Heart right ventricle (tissue), 16 donors: ENCODE measurements around the gene MTX1. TPM values are rescaled to one million over a fixed set of nuclear protein-coding genes. Genes with fewer than 3 reads are reported as not detected.
"Not testable (repeated sequence)": the region's sequence is repeated elsewhere in the genome, so short reads cannot be mapped to it uniquely, and the experiment has no call there.

Experiments
- ATAC-seq, 8 donors: fragments of 200-7000 bp; cut with Tn5 transposase; one replicate each; pipeline ENCODE4 v1.9.1; 2020; ENCODE audit warnings: mild to moderate bottlenecking in 8 of 8, moderate library complexity in 8 of 8, moderate number of reproducible peaks in 1 of 8
- DNase-seq, 2 donors: peaks; one replicate each; pipeline ENCODE4 v3.0.0-alpha.2; 2020
- H3K27ac ChIP-seq, 10 donors: fragments of 200-600 bp; sonication (generic) in 2 of 10; one replicate each; pipeline versions ENCODE4 v1.5.0 to v1.8.0; 2020 to 2022; ENCODE audit warnings: mild to moderate bottlenecking in 3 of 10
- H3K27me3 ChIP-seq, 7 donors: fragments of 200-600 bp; one replicate each; pipeline ENCODE4 v1.8.0; 2021 to 2022; ENCODE audit warnings: mild to moderate bottlenecking in 2 of 7
- H3K36me3 ChIP-seq, 9 donors: fragments of 200-600 bp; sonication (generic) in 1 of 9; one replicate each; pipeline versions ENCODE4 v1.5.0 to v1.8.0; 2020 to 2022; ENCODE audit warnings: mild to moderate bottlenecking in 2 of 9
- H3K4me1 ChIP-seq, 9 donors: fragments of 200-600 bp; sonication (generic) in 1 of 9; one replicate each; pipeline versions ENCODE4 v1.5.0 to v1.8.0; 2020 to 2022; ENCODE audit warnings: mild to moderate bottlenecking in 4 of 9
- H3K4me3 ChIP-seq, 10 donors: fragments of 200-600 bp; sonication (generic) in 2 of 10; one replicate each; pipeline versions ENCODE4 v1.5.0 to v1.8.0; 2020 to 2022; ENCODE audit warnings: mild to moderate bottlenecking in 7 of 10, moderate library complexity in 2 of 10
- H3K9me3 ChIP-seq, 11 donors: fragments of 200-600 bp in 10 of 11; sonication (generic) in 2 of 11; one replicate each; pipeline versions ENCODE4 v1.5.0 to v1.8.0; 2013 to 2022; ENCODE audit warnings: mild to moderate bottlenecking in 2 of 11, control low read depth in 1 of 11, moderate library complexity in 1 of 11
- WGBS, 2 donors: extraction: QIAGEN DNeasy Blood & Tissue Kit; methylation state at CpG; one replicate each; pipeline ENCODE4 v1.1.7; 2013; ENCODE audit warnings: inconsistent platforms in 1 of 2; 5-methylcytosine and 5-hydroxymethylcytosine counted together
- intact Hi-C, 10 donors: fragments of 100-400 bp; cut with DNase I; formaldehyde crosslinking; loops; one replicate each; pipeline versions ENCODE4 v1.11.1 to v1.14.2; 2022
- polyA plus RNA-seq, 2 donors: library from polyadenylated mRNA; stranded (reverse); fragments of 200-250 nt; gene quantifications; one replicate each; pipeline ENCODE4 v1.2.3, GENCODE V29; 2013
- total RNA-seq, 10 donors: library from RNA; stranded (reverse); fragmentation: NEBNext Ultra II Directional in 3 of 10; extraction: Animal tissue kit (Norgen Biotek cat#: 25700) in 3 of 10; gene quantifications; one replicate each; pipeline versions ENCODE4 v1.2.1 to v1.2.4, GENCODE V29; 2021 to 2023
- TF ChIP-seq, protein P1 (sequence below), 9 donors: fragments of 200-600 bp; sonication (generic) in 2 of 9; IDR thresholded peaks; one replicate each; pipeline versions ENCODE4 v1.5.0 to v1.8.0; 2021 to 2022; ENCODE audit warnings: antibody characterized with exemption in 9 of 9, mild to moderate bottlenecking in 5 of 9, moderate library complexity in 1 of 9
- donor health status: Arrhythmogenic right ventricular cardiomyopathy.
- donor health status: ischemic (EF 13 %, LVEDD 7.1; RV severe dilation, severe dysfunction).
- donor health status: healthy with polysubstance abuse.
- donor health status: DM: no; HTN: yes; CAD: no.
- donor health status: DM: no; HTN: no; CAD: no.
- donor health status: ischemic (EF 25% LVEDD 6.9; RV normal size, moderate dysfunction).
- donor health status: ischemic (EF 25% LVEDD 5.7; RV mildly dilated, moderate dysfunction).
- donor health status: healthy.
- donor health status: DM: yes; HTN: yes; CAD: no.
- donor health status: Ischemic cardiomyopathy.
- donor health status: ischemic (EF 35%, LVEDD 5.7; RV mildly dilated, moderate dysfunction).
- donor health status: nonischemic (EF 11% LVEDD 7.7; RV severe dilation, severe dysfunction).
- donor health status: DM: yes; HTN: yes; CAD: no.
- donor health status: PGD.
- donor health status: ischemic (EF 29% LVEDD 5.4; RV normal size, mild dysfunction).
- donor health status: nonischemic (EF 23%, LVEDD 6.1; RV moderate dilation, normal function).

Gene MTX1
- total and polyA plus RNA-seq, 12 donors, result 13.1 to 49.7 (median 18.0) TPM

DNA sequence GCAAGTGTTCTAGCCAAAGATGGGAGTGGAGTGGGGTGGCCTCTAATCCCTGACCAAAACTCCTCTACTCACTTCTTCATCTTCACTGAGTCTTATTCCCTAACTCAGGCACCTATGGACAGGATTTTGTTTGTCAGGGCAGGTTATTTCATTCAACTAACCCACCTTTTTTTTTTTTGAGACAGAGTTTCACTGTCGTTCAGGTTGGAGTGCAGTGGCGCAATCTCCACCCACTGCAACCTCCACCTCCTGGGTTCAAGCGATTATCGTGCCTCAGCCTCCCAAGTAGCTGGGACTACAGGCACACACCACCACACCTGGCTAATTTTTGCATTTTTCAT is 40.4 kb upstream of the MTX1 start:
- intact Hi-C loops, result loop anchor here in 4 of 10 donors (1.0 to 5.0 kb wide), 2 partner anchors 41 to 77 kb away; partner anchors contain the start of gene EFNA1 (in 3 of the 4)
- peak overlapping the region in 2 of 10 donors; percentile 83 to 90 for H3K27ac ChIP-seq
- ATAC-seq, H3K9me3 ChIP-seq, H3K4me3 ChIP-seq, DNase-seq: not testable (repeated sequence)
- WGBS, 2 donors, result 42 to 51% methylated on average over 4 of the region's 4 CpGs
- peaks cover 11 to 46% (median 35%) of the 10 kb centered on the region in 9 donors for H3K4me1 ChIP-seq
- TF ChIP-seq, protein P1, sequence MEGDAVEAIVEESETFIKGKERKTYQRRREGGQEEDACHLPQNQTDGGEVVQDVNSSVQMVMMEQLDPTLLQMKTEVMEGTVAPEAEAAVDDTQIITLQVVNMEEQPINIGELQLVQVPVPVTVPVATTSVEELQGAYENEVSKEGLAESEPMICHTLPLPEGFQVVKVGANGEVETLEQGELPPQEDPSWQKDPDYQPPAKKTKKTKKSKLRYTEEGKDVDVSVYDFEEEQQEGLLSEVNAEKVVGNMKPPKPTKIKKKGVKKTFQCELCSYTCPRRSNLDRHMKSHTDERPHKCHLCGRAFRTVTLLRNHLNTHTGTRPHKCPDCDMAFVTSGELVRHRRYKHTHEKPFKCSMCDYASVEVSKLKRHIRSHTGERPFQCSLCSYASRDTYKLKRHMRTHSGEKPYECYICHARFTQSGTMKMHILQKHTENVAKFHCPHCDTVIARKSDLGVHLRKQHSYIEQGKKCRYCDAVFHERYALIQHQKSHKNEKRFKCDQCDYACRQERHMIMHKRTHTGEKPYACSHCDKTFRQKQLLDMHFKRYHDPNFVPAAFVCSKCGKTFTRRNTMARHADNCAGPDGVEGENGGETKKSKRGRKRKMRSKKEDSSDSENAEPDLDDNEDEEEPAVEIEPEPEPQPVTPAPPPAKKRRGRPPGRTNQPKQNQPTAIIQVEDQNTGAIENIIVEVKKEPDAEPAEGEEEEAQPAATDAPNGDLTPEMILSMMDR (IDR thresholded peaks at IDR 0.05), result peak in 2 of 9 donors; percentile 2 to 5
- H3K27me3 ChIP-seq, result peaks cover 0 to 15% (median 0%) of the 10 kb centered on the region in 7 donors
- H3K36me3 ChIP-seq, result peaks cover 0 to 35% (median 12%) of the 10 kb centered on the region in 9 donors

DNA sequence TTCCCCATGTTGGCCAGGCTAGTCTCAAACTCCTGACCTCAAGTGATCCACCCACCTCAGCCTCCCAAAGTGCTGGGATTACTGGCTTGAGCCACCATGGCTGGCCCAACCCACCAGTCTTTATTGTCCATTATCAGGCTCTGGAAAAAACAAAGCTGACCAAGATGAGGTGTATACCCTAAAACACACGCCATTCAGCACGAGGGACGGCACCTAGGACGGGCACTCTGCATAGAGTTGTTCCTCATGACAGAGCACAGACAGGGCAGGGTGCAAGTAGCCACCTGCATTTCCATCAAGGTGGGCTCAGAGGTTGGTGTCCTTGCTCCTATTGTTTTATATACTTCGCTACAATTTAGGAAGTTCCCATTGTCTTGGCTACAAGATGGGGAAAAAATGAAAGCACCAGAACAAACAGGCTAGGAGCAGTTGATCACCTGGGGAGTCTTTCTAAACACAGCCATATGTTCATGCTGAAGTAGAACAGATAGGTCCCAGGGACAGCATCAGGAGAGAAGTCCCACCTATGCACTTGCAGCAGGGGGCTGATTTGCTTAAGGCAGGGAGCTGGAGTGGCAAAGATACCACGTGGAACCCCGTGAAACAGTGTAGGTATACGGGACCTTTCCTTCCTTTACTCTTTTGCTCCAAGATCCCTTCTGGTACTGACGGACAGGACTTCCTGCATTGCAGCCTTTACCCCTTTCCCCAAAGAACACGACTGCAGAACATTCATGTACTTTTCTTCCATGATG is 39.9 kb upstream of the MTX1 start:
- peaks cover 11 to 50% (median 40%) of the 10 kb centered on the region in 9 donors for H3K4me1 ChIP-seq

DNA sequence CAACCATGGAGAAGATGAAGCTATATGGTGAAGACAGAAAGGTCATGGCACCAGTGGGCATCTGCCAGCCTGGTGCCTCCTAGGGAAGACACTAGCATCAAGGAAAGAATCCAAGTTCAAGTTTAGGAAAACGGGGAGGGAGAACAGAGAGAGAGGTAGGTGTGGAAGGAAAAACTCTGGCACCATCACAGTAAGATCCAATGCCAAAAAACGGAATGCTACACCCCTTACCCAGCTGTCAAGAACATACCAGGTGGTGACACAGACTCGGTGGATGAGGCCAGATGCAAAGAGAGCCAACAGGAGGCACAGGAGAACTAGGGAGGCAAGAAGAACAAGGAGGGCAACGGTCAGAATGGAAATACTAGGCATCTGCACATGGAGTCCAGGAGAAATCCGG is 39.0 kb upstream of the MTX1 start:
- Histone ChIP-seq H3K36me3 (peaks cover 0 to 35% (median 12%) of the 10 kb centered on the region in 9 donors), H3K27me3 (peaks cover 7 to 21% (median 9%) of the 10 kb centered on the region in 7 donors), H3K4me3 (no peak overlapping the region), H3K27ac (no peak overlapping the region), H3K9me3 (peaks cover 0 to 6% (median 0%) of the 10 kb centered on the region in 11 donors), H3K4me1 (peaks cover 13 to 59% (median 49%) of the 10 kb centered on the region in 9 donors)
- TF ChIP-seq, protein P1 (IDR thresholded peaks at IDR 0.05), result no peak
- intact Hi-C loops, result loop anchor here in 3 of 10 donors (5.0 kb wide), 1 partner anchor 42 kb away; the partner anchor contains the start of gene EFNA1 (in 3 of the 3)
- DNase-seq (no peak), ATAC-seq (no peak)
- WGBS, 2 donors, result 83 to 88% methylated on average over 5 of the region's 5 CpGs

More for the DNA sequence above, 39.9 kb upstream of the MTX1 start:
- no peak for ATAC-seq
- TF ChIP-seq, protein P1 (IDR thresholded peaks at IDR 0.05), result no peak
- Histone ChIP-seq H3K27ac (no peak overlapping the region), H3K9me3 (peaks cover 0 to 8% (median 0%) of the 10 kb centered on the region in 11 donors), H3K4me3 (no peak overlapping the region), H3K27me3 (peaks cover 0 to 15% (median 0%) of the 10 kb centered on the region in 7 donors), H3K36me3 (peaks cover 0 to 35% (median 12%) of the 10 kb centered on the region in 9 donors)
- intact Hi-C loops, result loop anchor here in 4 of 10 donors (1.0 to 5.0 kb wide), 2 partner anchors 41 to 77 kb away; partner anchors contain the start of gene EFNA1 (in 3 of the 4)
- WGBS, 2 donors, result 83 to 84% methylated on average over 10 of the region's 10 CpGs
- DNase-seq, result no peak

DNA sequence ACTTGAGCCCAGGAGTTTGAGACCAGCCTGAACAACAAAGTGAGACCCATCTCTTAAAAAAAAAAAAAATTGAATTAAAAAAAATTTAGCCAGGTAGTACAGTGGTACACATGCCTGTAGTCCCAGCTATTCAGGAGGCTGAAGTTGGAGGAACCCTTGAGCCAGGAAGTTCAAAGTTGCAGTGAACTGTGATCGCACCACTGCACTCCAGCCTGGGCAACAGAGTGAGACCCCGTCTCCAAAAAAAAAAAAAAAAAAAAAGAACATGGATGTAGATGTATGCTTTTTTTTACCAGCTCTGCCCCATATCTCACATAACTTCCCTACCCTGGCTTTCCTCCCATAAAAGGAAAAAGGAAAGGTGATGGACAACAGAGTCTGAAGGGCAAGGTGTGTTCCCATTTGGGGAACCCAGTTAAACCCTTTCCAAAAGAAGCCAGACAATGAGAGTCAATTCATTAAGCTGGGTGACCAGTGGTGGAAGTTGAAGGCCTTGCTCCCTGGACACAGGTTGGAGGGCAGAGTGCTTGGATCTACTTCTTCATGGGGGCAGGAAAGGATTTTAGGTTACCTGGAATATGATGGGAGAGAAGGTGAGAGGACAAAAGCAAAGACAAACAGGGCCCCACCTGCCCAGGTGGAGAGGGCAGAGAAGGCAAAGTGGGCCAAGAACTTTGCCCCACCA is 38.3 kb upstream of the MTX1 start:
- Histone ChIP-seq H3K9me3 (no peaks in the 10 kb centered on the region), H3K4me3 (no peak overlapping the region), H3K27me3 (peaks cover 7 to 27% (median 16%) of the 10 kb centered on the region in 7 donors), H3K4me1 (peaks cover 13 to 61% (median 50%) of the 10 kb centered on the region in 9 donors), H3K27ac (no peak overlapping the region), H3K36me3 (peaks cover 0 to 35% (median 12%) of the 10 kb centered on the region in 9 donors)
- intact Hi-C loops, result loop anchor here in 3 of 10 donors (2.0 to 10.0 kb wide), 3 partner anchors 33 to 79 kb away; partner anchors contain the start of gene SLC50A1 (in 1 of the 3)
- ATAC-seq, result no peak
- no peak for DNase-seq
- 86 to 100% methylated on average over 2 of the region's 2 CpGs for WGBS, 2 donors
- TF ChIP-seq, protein P1 (IDR thresholded peaks at IDR 0.05), result no peak
